ENCODE measurements around the gene NLRP3. TPM values are rescaled to one million over a fixed set of nuclear protein-coding genes. Genes with fewer than 3 reads are reported as not detected.
"Not testable (repeated sequence)": the region's sequence is repeated elsewhere in the genome, so short reads cannot be mapped to it uniquely, and the experiment has no call there.

The NLRP3 gene
- total and polyA plus RNA-seq, 8 donors = 0.09 to 3.8 (median 0.52) TPM

DNA sequence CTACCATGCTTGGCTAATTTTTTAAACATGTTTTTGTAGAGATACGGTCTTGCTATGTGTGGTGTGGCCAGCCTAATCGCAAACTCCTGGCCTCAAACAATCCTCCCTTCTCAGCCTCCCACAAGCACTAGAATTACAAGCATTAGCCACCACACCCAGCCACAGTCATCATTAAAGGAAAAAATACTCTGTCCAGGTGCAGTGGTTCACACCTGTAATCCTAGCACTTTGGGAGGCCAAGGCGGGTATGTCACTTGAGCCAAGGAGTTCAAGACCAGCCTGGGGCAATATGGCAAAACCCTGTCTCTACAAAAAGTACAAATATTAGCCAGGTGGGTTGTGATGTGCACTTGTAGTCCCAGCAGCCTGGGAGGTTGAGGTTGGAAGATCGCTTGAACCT lies 25.0 kb upstream of the NLRP3 start:
- no peaks in the 10 kb centered on the region for H3K36me3 ChIP-seq
- no peaks in the 10 kb centered on the region for H3K27me3 ChIP-seq
- no peak overlapping the region for H3K4me3 ChIP-seq
- no peaks in the 10 kb centered on the region for H3K9me3 ChIP-seq
- WGBS, 2 donors = 94 to 96% methylated on average over 4 of the region's 4 CpGs
- H3K4me1 ChIP-seq = no peaks in the 10 kb centered on the region
- ATAC-seq = no peak
- DNase-seq = no peak
- H3K27ac ChIP-seq = no peak overlapping the region
- intact Hi-C loops (cut with DNase I) = no loop called here
- FAIRE-seq = no peak
- TF ChIP-seq, protein P1, sequence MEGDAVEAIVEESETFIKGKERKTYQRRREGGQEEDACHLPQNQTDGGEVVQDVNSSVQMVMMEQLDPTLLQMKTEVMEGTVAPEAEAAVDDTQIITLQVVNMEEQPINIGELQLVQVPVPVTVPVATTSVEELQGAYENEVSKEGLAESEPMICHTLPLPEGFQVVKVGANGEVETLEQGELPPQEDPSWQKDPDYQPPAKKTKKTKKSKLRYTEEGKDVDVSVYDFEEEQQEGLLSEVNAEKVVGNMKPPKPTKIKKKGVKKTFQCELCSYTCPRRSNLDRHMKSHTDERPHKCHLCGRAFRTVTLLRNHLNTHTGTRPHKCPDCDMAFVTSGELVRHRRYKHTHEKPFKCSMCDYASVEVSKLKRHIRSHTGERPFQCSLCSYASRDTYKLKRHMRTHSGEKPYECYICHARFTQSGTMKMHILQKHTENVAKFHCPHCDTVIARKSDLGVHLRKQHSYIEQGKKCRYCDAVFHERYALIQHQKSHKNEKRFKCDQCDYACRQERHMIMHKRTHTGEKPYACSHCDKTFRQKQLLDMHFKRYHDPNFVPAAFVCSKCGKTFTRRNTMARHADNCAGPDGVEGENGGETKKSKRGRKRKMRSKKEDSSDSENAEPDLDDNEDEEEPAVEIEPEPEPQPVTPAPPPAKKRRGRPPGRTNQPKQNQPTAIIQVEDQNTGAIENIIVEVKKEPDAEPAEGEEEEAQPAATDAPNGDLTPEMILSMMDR (IDR thresholded peaks at IDR 0.05) = no peak

DNA sequence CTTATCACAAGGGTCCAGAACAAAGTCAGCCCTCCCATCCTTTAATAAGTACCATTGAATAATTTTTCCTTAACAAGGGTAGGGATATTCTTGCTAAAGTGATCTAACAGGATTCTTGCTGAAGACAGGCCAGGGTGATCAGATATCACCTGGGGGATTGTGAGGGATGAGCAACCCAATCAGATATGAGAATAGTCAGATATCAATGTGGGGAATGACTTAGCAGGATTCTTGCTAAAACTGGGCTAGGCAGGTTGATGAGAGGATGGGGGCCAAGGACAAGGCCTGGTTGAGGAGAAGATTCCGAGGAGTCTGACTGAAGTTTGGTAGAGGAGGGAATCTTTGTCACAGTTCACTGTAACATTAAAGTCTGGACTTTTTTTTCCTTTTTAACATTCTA lies 23.9 kb upstream of the NLRP3 start:
- no peak for DNase-seq
- Histone ChIP-seq H3K4me1 (no peaks in the 10 kb centered on the region), H3K27ac (no peak overlapping the region), H3K9me3 (no peaks in the 10 kb centered on the region), H3K4me3 (no peak overlapping the region), H3K27me3 (no peaks in the 10 kb centered on the region), H3K36me3 (no peaks in the 10 kb centered on the region)
- TF ChIP-seq, protein P1 (IDR thresholded peaks at IDR 0.05) = no peak
- 65 to 80% methylated on average over 1 of the region's 1 CpG for WGBS, 2 donors
- intact Hi-C loops (cut with DNase I) = no loop called here
- no peak for ATAC-seq
- FAIRE-seq = no peak

DNA sequence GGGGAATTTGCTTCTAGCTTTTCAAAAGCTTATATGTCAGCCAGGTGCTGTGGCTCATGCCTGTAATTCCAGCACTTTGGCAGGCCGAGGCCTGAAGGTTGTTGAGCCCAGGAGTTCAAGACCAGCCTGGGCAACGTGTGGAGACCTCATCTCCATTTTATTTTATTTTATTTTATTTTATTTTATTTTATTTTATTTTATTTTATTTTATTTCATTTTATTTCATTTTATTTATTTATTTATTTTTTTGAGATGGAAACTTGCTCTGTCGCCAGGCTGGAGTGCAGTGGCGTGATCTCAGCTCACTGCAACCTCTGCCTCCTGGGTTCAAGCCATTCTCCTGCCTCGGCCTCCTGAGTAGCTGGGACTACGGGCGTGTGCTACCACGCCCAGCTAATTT lies 20.9 kb upstream of the NLRP3 start:
- intact Hi-C loops (cut with DNase I); H3K9me3 ChIP-seq; DNase-seq; H3K4me3 ChIP-seq; ATAC-seq; H3K4me1 ChIP-seq; H3K36me3 ChIP-seq; H3K27me3 ChIP-seq; H3K27ac ChIP-seq; FAIRE-seq: not testable (repeated sequence)
- 73 to 81% methylated on average over 8 of the region's 8 CpGs for WGBS, 2 donors

DNA sequence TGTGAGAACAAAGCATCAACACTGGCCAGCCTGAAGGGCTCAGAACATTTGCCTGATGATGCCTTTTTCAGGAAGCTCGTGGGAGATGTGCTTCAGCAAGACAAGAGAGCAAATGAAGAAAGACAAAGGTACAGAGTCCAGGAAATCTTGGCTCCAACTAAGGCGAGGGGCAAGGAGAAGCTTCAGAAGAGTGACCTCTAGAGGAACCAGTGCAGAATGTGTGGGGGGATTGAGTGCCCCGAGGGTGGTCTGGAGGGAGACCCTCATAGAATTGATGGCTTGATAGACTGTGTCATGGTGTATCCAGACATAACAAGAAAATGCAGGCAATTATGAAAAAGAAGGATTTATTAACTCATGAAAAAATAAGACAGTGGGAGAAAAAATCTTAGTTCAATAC lies 15.3 kb upstream of the NLRP3 start:
- FAIRE-seq (no peak), DNase-seq (no peak), ATAC-seq (no peak)
- Histone ChIP-seq H3K9me3 (no peaks in the 10 kb centered on the region), H3K27me3 (no peaks in the 10 kb centered on the region), H3K36me3 (no peaks in the 10 kb centered on the region), H3K27ac (no peak overlapping the region), H3K4me1 (no peaks in the 10 kb centered on the region), H3K4me3 (no peak overlapping the region)
- WGBS, 2 donors = 19 to 25% methylated on average over 3 of the region's 3 CpGs
- TF ChIP-seq, protein P1 (IDR thresholded peaks at IDR 0.05) = no peak
- intact Hi-C loops (cut with DNase I) = no loop called here

DNA sequence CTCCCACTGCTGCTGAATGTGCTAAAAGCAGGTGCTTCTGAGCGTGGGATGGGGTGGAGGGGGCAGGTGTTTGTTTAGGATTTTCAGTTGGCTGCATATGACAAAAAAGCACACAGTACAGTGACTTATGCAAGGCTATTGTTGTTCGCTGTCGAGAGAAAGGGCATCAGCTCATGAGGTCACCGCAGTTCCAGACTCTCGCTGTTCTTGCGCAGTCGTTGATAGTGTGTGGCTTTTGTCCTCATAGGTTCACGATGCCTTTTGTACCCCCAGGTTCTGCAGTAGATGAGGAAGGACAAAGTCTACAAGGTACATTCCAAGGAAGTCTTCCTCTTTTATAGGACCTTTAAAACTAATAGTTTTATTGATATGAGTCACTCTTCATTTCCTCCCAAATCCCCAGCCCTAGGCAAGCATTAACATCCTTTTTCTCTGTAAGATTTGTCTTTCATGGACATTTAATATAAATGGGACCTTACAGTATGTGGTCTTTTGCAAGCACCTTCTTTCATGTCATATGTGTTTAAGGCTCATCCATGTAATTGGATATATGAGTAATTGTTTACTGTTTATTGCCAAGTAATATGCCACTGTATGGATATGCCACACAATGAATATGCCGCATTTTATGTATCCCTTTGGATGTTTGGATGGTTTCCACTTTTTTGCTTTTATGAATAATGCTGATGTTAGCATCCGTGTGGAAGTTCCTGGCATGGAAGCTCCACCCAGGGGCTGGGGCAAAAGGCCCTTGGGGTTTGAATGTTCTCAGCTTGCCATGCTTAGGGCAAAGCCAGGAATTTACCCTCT lies 14.5 kb upstream of the NLRP3 start:
- ATAC-seq (peak in 2 of 4 donors; percentile 46 to 61), FAIRE-seq (no peak), DNase-seq (no peak)
- H3K9me3 ChIP-seq = no peaks in the 10 kb centered on the region
- WGBS, 2 donors = 71 to 74% methylated on average over 10 of the region's 10 CpGs
- intact Hi-C loops (cut with DNase I) = no loop called here
- H3K27me3 ChIP-seq = no peaks in the 10 kb centered on the region
- no peaks in the 10 kb centered on the region for H3K4me1 ChIP-seq
- H3K4me3 ChIP-seq = no peak overlapping the region
- TF ChIP-seq, protein P1 (IDR thresholded peaks at IDR 0.05) = no peak
- no peak overlapping the region for H3K27ac ChIP-seq
- no peaks in the 10 kb centered on the region for H3K36me3 ChIP-seq

Measured in pancreas (tissue), 10 donors.